Cardiac fibroblast (primary cell): ENCODE measurements around the gene SEMA5B.

Experiments
- DNase-seq, 2 donors: peaks; one replicate each; pipeline versions ENCODE4 v3.0.0 to v3.0.0-alpha.2; 2010; ENCODE audit warnings: low read depth in 2 of 2
- H3K4me3 ChIP-seq, 2 donors: replicated peaks in 1 of 2; 1 replicate in 1 of 2; 2 replicates in 1 of 2; pipeline ENCODE4 v1.5.1; 2011; ENCODE audit warnings: low read depth in 2 of 2, low read length in 2 of 2, mild to moderate bottlenecking in 2 of 2, moderate library complexity in 1 of 2
- TF ChIP-seq, protein P1 (sequence below): IDR thresholded peaks from one replicate; pipeline ENCODE4 v1.5.1; 2011; ENCODE audit warnings: low read depth, mild to moderate bottlenecking, low read length, inconsistent platforms

The SEMA5B gene

DNA sequence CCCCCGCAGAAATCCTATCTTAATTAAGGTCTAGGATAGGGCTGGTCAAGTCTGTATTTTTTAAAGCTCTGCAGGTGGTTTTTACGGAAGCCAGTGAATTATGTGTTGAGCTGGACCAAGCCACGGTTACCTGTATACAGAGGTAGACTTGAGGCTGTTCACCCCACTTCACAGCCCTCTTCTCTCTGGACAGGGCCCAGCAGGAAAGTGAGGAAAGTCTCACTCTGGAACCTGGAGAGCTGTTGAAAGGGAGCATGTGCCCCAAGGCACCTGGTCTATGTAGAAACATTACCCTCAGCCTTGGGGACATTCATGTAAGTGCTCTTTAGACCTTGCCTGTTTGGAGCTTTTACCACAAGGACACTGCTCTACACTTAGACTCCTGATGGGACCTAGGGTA lies 6.9 kb downstream of the SEMA5B start:
- no peak for DNase-seq
- H3K4me3 ChIP-seq = no peak overlapping the region
- TF ChIP-seq, protein P1, sequence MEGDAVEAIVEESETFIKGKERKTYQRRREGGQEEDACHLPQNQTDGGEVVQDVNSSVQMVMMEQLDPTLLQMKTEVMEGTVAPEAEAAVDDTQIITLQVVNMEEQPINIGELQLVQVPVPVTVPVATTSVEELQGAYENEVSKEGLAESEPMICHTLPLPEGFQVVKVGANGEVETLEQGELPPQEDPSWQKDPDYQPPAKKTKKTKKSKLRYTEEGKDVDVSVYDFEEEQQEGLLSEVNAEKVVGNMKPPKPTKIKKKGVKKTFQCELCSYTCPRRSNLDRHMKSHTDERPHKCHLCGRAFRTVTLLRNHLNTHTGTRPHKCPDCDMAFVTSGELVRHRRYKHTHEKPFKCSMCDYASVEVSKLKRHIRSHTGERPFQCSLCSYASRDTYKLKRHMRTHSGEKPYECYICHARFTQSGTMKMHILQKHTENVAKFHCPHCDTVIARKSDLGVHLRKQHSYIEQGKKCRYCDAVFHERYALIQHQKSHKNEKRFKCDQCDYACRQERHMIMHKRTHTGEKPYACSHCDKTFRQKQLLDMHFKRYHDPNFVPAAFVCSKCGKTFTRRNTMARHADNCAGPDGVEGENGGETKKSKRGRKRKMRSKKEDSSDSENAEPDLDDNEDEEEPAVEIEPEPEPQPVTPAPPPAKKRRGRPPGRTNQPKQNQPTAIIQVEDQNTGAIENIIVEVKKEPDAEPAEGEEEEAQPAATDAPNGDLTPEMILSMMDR = no peak

DNA sequence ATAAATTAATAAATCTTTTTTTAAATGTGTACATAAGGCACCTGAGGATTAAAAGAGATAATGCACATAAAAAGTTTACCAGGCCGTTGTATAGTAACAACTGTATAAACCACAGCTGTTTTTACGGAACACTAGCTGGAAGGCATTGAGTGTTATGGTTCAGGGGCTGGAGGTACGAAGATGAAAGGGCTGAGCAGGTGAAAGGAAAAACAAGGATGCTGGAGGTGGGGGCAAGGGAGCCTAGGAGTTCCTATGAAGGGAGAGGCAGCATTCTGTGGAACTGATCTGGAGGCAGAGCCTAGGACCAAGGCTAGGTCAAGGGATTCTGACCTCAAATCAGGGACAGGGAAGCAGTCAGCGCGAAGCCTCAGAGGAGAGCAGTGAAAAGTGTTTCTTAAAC lies 8.0 kb downstream of the SEMA5B start:
- TF ChIP-seq, protein P1 = no peak
- DNase-seq = no peak
- no peak overlapping the region for H3K4me3 ChIP-seq

DNA sequence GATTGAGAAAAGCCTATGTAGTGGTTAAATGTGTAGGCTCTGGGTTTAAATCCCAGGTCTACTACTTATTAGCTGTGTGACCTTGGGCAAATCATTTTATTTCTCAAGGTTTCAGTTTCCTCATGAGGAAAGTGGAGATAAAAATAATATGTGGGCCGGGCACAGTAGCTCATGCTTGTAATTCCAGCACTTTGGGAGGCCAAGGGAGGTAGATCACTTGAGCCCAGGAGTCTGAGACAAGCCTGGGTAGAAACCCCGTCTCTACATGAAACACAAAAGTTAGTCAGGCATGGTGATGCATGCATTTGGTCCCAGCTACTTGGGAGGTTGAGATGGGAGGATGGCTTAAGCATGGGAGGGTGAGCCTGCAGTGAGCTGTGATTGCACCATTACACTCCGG lies 8.4 kb downstream of the SEMA5B start:
- no peak overlapping the region for H3K4me3 ChIP-seq
- no peak for DNase-seq
- TF ChIP-seq, protein P1 = no peak

DNA sequence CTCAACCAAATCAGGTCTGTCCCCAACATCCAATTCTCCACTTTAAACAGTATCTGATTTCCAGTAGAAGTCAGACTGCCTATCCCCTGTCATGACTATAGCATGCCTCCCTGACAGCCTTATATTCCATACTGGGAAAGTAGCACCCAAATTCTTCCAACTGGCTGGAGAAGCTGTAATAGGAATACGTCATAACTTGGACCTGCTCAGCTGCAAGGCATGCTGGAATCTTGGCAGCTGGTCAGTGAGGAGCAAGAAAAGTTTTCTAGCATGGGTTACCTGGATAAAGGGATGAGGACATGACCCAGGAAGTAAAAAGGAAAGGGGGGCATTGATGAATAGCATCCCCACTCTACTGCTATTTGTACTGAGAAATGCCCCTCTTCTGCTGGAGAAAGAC lies 8.9 kb downstream of the SEMA5B start:
- H3K4me3 ChIP-seq = no peak overlapping the region
- no peak for DNase-seq
- TF ChIP-seq, protein P1 = no peak

DNA sequence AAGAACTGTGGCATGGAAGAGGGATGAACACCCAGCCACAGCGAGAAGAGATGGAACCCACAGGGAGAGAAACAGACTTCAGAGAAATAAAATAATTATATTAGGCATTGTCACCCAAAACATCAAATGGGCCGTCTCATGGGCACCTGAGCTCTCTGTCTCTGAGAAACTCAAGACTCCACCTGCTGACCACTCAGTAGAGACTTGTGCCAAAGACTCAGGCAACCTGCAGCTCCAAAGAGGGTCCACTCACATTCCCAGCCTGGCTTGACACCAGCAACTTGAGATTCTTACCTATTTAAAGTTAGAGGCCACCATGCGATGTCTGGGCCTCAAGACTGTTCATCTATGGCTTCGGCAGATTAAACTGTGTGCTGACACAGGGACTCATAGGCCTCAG lies 12.0 kb downstream of the SEMA5B start:
- H3K4me3 ChIP-seq = no peak overlapping the region
- DNase-seq = no peak
- TF ChIP-seq, protein P1 = no peak

DNA sequence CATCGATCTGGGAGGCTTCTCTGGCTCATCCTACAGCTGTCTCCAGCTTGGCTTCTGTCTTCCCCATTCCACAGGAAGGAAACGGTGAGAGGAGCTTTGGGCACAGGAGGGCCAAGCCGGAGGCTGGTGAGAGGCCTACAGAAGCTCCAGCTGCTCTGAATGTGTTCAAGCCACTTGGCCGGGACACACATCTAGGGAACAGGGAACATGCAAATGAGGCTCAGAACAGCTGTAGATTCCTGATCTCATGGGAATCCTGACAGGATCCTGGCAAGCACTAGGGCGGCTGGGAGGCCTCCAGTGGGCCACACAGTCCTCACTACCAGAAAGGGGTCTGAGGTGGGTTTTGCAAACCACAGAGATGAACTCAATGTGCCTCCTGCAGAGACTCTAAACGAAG lies 13.7 kb downstream of the SEMA5B start:
- DNase-seq = no peak
- TF ChIP-seq, protein P1 = no peak
- H3K4me3 ChIP-seq = no peak overlapping the region

DNA sequence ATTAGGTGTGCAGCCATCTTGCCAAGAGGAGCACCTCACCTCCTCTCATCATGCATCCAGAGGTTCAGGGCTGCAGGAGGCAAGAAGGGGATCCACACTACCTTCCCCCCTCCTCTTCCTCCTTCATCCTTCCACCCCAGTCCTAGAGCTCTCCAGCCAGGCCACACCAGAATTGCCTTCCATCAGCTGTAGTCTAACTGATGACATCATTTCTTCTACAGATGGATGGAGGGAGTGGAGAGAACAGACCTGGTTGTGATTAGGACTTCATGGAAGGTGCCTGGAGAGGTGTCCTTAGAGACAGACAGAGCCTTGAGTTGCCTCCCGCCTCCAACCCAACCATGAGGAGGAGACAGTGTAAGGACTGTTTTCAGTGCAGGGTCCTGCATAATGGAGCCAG lies 14.9 kb downstream of the SEMA5B start:
- H3K4me3 ChIP-seq = no peak overlapping the region
- no peak for DNase-seq
- TF ChIP-seq, protein P1 = no peak
